CD4-positive, alpha-beta T cell treated with Interleukin-6 for 4 hours (primary cell): ENCODE data around the gene ADAMTS2.

Source experiments
- DNase-seq: peaks from one replicate; pipeline ENCODE4 v3.0.0-alpha.2; 2020; ENCODE audit warnings: mixed read lengths

The ADAMTS2 gene

DNA sequence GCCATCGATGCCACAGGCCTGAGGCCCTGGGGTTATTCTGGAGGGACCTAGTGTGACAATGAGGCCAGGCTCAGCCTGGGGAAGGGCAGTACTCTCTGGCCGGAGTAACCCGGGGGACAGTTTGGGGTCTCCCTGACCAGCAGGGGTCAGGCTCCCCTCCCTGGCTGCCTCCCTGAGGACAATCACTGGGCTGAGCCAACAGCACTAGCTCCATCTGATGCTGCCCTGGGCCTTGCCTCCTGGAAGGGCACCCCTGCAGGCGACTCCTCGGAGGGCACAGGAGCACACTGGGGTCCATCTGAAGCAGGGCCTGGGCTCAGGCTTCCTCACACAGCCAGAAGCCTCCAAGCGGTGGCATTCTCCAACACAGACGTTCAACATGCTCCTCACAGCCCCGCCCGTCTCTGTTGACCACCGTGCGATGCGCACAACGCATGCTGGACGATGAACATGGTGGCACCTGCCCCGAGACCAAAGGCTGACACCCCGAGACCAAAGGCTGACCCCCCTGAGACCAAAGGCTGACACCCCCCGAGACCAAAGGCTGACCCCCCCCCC, 68.3 kb downstream of the ADAMTS2 start:
- no peak for DNase-seq

DNA sequence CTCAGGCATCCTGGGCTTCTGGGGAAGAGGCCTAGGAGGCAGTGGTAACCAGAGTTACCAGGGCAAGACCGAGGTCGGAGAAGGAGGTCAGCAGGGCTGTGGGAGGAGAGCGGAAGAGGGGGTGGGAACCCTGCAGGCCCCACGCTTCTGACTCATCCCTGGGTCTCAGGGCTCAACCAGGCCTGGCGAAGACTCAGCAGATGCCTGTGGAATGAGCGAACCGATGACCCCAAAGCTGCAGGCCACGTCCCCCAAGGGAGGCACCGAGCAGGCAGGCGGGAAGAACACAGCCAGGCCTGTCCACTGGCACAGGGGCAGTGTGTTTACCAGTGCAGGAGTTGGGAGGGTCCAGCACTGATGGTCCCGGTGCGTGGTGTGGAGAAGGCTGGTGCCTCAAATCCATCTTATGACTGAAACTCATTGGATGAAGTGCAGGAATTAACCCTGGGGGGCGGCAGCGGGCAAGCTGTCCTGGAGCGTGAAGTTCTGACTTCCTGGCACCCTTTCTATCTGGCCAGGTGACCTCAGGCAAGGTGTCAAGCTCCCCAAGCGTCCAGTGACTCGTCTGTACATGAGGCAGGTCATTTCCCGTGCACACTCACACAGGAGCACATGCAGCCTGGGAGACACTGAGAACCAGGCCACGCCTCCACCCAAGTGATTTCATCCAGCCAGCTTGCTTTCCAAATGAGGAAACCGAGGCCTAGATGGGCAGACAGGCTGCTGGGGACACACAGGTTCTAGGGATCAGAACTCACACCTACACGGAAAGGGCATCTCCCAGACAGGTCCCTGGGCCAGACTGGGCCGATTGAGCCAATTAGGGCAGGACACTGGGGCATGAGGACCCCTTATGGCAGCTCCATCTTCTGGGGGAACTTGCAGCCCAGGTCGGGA, 69.1 kb downstream of the ADAMTS2 start:
- DNase-seq = no peak

DNA sequence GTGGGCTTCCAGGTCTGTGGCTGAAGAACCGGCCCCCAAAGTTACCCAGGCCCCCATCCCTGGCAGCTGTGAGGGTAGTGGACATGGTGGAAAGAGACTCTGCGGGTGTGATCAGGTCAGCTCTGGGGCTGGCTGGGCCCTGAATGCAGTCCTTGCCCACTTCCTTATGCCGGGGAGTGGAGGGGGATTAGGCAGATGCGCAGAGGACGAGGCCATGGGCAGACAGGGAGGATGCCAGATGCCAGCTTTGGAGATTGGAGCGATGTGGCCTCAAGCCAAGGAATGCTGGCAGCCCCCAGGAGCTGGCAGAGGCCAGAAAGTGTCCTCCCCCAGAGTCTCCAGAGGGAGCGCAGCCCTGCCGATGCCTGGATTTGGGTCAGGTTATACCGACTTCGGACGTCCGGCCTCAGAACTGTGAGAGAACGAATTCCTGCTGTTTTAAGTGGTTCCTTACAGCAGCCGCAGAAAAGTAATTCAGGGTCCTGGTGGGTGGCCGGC, 69.8 kb downstream of the ADAMTS2 start:
- DNase-seq = no peak

DNA sequence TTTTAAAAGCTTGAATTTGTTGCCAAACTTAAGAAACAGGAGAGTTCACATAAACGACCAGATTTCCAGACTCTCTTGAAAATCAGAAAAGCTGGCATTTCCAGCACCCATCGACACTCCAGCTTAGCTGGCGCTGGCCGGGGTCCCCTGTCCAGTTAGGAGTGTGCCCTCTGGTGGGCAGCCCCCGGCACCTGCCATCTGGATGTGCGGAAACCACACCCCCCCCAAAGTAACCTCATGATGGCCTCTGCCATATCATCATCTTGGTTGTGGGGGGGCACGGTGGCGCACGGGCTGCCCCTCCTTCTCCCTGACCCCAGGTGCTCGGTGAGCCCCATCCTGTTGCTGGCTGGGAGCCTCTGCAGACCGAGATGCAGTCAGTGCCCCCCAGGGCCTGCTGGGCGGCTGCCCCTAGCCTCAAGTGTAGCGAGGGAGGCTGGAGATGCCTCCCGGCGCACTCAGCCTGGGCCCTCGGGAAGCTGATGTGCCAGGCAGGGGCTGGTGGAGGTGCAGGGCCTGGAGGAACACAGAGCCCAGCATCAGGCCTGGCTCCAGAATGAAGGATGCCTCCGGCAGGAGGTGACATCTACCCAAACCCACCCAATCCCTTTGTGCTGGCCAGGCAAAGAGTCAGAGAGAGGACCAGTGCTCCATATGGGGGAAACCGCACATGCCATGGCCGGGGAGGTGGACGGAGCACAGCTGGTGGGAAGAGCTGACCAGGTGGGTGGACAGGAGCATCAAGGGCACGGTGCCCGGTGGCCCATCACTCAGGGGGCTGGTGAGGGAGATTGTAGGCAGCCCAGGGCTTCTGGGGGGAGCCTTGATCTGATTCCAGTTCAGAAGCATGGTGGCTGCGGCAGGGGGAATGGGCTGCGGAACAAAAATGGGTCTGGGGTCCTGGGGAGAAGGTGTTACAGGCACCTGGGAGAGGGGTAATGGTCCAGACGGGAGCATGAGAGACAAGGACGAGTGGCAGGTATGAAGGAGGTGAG, 70.6 kb downstream of the ADAMTS2 start:
- DNase-seq = no peak

DNA sequence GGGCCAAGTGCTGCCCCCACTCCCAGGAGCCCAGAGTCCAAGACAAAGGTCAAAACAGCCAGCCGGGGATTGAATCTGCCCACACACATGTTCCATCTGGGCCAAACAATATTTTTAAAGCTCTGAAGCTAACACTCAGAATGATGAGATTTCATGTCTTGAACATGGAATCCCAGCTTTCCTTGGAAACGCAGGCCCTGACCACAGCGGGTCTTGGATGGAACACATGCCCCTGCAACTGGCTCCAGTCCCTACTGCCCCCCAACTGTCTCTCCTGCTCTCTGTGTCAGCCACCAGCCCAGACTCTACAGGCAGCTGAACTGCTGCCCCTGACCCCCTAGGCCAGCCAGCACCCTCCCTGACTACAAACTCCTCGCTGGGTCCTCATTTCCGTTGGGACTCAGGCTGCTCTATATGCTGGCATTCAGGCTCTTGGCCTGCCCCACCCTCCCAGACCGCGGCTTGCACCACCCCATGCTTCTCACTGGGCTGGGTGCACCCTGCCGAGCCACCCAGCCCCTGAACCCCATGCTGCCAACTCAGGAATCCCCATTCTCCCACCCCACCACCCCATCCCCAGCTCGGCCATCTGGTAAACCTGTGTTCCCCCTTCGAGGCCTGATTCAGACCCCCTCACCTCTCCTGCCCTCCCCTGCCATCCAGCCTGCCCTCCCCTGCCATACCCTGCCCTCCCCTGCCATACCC, 71.7 kb downstream of the ADAMTS2 start:
- no peak for DNase-seq

DNA sequence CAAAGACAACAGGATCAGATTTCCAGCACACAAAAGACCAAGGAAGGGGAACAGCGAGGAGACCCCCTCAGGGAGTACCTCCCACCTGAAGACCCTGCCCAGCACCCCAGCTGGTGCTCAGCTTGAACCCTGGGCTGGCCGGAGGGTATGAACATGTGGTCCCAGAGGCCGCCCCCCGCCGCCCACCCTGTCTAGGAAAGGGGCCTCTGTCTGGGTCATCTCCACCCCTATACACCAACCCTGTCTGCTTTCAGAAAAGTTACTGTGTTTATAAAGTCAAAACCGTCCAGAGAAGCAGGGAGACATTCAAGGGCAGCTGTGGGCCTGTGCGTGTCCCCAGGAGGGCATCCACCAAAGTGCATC, 72.2 kb downstream of the ADAMTS2 start:
- DNase-seq = no peak

DNA sequence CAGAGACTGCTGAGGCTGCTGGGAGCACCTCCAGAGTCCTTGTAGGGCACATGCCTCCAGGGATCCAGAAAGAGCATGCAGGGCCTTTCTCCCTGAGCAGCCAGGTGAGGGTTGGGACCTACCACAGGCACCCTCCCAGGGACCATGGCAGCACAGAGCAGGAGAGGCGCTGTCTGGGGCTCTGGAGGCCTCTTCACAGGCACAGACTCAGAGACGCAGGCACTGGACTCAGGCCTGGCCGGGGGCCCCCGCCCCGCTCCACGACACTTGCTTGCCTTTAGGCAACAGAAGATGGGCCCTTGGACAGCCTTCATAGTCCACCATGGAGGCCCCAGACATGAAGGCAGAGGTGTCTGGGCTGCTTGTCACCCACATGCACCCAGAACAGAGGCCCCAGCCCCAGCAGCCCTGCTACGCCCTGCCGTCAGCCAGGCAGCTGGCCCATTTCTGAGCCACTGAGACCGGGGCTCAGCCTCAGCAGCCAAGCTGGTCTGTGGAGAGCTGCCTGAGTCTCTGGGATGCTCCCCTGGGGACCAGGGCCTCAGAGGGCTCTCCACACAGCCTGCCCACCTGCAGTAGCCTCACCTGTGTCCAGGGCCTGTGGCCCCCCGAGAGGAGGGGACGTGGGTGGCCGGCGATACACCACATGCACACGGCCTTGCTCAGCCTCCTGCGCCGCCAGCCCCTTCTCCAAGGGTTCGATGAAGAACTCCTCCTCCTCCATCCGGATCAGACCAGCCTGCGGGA, 72.8 kb downstream of the ADAMTS2 start:
- no peak for DNase-seq

DNA sequence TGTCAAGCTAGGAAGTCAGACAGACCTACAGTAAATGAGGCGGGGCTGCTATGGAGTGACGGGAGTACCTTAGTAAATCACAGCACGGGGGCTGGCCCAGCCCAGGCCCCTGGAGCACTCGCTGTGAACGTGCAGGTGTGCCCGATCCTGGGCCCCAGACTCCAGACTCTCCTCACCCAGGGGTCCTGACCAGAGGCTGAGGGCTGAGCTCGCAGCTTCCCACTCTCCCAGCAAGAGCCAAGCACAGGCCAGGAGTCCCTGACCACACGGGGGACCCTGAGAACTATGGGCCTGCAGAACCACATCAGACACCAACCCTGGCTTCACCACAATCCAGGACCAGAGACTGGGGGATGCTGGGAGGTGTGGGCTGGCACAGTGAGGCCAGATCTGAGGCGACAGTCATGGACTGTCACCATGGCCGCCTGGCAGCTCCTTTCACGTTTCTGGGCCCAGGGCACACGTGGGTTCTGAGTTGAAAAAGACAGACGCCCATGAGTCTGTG, 73.4 kb downstream of the ADAMTS2 start:
- DNase-seq = no peak

DNA sequence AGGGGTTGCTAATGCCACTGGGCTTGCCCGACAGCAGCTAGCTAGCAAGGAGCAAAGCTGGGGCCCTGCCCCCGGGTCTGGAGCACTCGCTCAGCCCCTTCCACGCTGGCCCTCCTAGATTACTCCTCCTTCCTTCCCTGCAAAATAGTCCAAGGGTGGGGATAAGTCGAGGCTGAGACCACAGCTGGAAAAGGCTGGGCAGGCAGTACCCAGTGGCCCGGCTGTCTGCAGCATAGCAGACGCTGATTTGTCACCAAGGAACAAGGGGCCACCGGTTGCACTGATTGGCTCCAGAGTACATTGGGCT, 73.9 kb downstream of the ADAMTS2 start:
- DNase-seq = no peak

DNA sequence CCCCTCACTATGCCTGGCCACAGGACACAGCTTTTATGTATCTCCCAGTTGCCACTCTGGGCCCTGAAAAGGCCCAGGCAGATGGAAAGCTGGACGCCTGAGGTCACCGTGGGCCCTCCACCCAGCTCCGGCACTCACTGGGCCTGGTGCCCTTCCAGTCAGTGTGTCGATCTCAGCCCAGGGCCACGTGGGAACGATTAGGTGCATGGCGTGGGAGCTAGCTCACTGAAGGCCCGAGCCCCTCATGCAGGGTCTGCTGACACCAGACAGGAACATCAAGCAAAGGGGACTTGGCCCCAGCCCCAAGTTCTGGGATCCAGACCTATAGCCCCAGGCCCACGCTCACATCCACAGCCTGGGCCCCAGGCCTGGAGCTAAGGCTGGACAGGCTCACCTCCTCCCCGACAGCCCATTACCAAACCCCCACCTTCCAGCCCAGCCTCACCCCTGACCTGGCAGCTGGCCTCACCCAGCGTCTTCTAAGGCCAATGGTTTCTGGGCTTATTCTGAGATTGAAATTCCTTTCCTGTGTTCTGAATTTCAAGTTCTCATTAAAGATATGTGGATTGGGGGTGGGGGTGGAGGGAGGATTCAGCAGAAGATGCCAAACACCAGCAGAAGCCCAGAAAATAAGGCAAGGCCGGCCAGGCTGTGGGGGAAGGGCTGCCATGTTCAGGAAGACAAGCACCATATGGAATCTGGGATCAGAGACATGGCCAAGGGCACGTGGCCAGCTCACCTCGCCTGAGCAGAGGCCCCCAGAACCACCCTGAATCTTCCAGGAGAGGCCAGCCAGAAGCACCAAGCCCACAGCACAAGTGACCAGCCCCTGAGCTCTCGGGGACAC, 74.5 kb downstream of the ADAMTS2 start:
- no peak for DNase-seq

DNA sequence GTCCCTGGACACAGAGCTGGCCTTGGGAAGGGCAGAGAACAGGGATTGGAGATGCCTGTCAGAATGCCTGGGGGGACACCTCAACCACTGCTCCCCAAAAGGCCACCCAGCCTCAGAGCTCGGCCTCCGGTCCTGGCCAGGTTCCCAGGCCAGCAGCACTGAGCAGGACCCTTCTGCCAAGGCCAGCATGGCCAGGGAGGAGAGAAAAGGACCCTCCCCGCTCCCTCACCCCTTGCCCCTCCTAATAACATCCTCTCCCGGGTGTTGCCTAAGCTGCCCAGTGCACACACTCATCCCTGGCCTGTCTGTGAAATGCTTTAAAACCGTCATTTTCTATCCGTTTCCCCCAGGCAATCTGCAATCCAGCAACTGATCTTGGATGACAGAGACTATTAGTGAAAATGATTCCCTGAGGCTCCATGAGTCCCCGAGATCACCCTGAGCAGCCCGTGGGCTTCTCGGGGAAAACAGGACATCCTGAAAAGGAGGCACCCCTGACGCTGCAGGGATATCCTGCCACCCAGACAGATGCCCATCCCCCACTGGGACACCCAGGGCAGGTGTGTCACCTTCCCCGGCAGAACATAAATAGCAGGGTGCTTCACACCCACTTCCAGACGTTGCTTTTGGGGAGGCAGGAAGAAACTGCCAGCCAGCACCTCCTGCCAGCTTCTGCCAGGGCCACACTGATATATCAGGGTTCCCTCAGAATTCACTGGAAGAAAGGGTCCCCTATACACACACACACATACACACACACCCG, 75.3 kb downstream of the ADAMTS2 start:
- DNase-seq = no peak

DNA sequence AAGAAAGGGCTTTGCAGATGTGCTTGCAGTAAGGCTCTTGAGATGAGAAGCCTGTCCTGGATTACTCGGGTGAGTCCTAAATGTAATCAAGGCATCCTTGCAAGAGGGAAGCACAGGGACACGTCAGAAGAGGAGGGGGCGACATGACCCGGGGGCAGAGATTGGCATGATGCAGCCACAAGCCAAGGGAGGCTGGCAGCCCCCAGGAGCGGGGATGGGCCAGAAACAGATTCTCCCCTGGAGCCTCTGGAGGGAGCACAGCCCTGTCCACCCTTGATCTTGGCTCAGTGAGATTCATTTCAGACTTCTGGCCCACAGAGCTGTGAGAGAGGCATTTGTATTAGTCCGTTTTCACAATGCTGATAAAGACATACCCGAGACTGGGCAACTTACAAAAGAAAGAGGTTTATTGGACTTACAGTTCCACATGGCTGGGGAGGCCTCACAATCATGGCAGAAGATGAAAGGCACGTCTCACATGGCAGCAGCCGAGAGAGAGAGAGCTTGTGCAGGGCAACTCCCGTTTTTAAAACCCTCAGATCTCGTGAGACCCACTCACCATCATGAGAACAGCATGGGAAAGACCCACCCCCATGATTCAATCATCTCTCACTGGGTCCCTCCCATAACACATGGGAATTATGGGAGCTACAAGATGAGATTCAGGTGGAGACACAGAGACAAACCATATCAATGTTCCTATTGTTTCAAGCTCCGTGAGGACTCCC, 76.1 kb downstream of the ADAMTS2 start:
- no peak for DNase-seq

DNA sequence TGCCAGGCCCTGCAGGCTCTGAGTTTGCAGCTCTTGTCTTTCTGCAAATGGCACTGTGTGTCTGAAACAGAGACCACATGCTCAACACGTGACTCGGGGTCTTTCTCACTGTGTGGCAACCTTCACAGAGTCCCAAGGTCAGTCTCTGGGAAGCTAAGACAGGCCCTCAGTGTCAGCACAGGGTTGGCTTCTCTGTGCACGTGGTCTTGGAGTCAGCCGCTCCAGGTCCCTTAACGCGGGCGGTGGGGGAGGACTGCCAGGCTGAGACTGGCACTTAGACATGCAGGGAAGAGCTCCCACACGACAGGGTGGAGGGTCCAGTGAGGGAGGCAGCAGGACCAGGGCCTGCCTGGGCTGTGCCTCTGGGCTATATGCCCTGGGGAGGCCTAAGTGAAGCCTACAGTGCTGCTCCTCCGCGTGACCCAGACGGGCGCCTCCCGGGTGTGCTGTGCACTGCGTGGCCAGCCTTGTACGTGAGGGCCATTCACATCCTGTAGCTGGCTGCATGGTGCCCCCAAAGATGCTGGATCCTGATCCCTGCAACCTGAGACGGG, 76.8 kb downstream of the ADAMTS2 start:
- DNase-seq = no peak

DNA sequence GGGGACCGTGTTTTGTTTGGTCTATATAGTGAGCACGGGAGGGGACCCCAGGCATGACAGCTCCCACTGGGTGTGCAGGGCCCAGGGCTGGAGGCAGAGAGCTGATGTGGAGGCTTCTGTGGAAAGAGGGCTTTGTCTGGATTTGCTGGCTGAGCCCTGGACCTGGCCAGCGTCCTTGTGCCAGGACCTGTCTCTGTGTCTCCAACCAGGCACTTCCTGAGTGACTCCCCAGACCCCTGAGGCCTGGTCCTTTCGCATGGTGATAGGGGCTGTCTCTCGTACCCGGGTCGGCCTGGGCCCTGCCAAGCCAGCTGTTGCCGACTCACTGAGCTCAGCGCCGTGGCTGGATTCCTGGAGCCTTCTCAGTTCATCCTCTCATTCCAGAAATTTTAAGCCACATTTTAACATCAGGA, 77.6 kb downstream of the ADAMTS2 start:
- DNase-seq = no peak

DNA sequence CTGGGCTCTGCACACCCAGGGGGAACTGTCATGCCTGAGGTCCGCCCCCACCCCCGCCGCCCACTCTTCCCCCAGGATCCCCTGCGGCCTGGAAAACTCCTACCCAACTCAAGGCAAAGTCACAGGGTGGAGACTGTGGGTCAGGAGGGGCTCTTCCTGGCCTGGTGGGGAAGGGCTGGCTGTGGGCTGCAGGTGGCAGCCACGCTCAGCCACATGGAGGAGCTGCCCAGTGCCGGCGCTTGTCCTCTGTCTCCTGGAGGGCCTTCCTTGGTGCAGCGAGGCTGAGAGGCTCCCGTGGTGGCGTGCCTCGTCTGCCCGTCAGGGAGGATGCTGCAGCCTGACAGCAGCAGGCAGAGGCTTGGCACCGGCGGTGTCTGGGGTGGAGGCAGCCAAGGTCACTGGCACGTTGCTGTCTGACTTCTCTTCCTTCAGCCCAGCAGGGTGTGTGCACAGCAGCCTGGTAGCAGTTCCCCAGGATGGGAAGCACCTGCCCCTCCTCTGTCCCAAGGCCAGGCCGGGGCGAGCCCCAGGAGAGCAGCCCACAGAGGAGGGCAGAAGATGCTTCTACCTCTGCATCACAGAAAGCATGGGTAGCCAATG, 78.1 kb downstream of the ADAMTS2 start:
- DNase-seq = no peak

DNA sequence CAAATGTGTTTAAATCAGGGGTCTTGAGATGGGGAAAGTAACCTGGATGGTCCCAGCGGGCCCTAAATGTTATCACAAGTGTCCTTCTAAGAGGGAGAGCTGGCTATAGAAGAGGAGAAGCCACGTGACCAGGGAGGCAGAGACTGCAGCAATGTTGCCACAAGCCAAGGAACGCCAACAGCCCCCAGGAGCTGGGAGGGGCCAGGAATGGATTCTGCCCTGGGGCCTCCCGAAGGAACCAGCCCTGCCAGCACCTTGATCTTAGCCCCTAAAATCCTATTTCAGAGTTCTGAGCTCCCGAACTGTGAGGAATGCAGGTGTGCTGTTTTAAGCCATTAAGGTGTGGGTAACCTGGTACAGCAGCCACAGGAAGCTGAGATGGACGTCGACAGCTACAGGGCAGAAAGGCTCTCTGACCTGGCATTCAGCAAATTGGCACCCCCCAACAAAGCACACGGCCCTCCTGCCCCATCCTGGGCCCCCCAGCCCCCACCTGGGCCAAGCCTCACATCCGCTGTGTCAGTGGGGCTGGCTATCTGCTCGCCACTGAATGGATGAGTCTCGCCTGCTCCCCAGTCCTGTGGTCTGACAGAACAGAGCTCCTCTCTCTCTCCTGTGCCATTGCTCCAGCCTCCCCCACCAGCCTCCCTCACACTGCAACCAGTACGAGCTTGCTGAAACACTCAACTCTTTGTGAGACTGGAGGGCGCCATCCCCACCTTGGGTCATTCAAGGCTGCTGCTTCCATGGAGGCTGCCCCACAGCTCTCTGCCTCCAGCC, 78.8 kb downstream of the ADAMTS2 start:
- no peak for DNase-seq

DNA sequence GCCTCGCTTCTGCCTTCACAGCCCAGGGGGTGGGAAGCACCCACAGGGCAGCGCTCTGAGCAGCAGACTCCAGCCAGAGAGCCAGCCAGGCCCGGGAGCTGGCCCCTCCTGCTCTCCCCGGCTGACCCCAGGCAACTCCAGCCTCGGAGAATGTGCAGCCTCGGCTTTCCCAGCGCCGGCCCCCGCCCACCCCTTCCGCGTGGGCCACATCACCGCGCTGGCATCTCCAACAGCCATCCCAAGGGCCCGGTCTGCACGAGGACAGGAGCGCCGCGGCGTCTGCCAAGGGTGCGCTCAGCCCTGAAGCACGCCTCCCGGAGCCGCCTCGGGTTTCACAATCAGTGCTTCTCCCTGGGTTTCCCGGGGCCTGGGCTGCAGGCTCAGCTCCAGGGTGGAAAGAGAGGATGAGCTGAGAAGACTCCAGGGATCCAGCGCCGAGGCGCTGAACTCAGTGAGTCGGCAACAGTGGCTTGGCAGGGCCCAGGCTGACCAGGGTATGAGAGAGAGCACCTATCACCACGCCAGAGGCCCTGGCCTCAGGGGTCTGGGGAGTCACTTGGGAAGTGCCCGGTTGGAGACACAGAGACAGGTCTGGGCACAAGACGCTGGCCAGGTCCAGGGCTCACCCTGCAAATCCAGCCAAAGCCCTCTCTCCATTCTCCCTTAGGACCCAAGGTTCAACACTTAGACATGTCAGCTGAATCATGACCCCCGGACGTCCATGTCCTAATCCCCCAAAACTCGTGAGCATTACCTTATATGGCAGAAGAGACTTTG, 79.6 kb downstream of the ADAMTS2 start:
- no peak for DNase-seq
